Neural cell (in vitro differentiated cells): ENCODE measurements around the gene SLC30A7. TPM values are rescaled to one million over a fixed set of nuclear protein-coding genes. Genes with fewer than 3 reads are reported as not detected.

ENCODE experiments used
- H2AFZ ChIP-seq: fragments of 200-600, 300-800 bp; sonication (generic), shearing (Covaris generic); 2 replicates; pipeline ENCODE4 v1.6.0; 2014; ENCODE audit warnings: low read depth, mild to moderate bottlenecking, antibody characterized with exemption, low read length, moderate library complexity
- H3F3A ChIP-seq: fragments of 200-600 bp; shearing (Covaris generic); 2 replicates; pipeline ENCODE4 v1.6.1; 2016; ENCODE audit warnings: mild to moderate bottlenecking, moderate library complexity, mixed read lengths, antibody characterized with exemption, low read length; ENCODE audit not compliant: insufficient read depth, poor library complexity, severe bottlenecking
- H3K27ac ChIP-seq: fragments of 200-600, 300-800 bp; sonication (generic), shearing (Covaris generic); 2 replicates; pipeline ENCODE4 v1.5.1; 2014; ENCODE audit warnings: mild to moderate bottlenecking, low read length, moderate library complexity
- H3K27me3 ChIP-seq: fragments of 300-800, 200-600 bp; sonication (generic), shearing (Covaris generic); 2 replicates; pipeline ENCODE4 v1.6.0; 2014; ENCODE audit warnings: mild to moderate bottlenecking, low read depth, low read length, moderate library complexity; ENCODE audit not compliant: insufficient read depth
- H3K36me3 ChIP-seq: fragments of 300-800, 200-600 bp; sonication (generic), shearing (Covaris generic); 2 replicates; pipeline ENCODE4 v1.5.1; 2014; ENCODE audit warnings: mild to moderate bottlenecking, antibody characterized with exemption, low read length, moderate library complexity; ENCODE audit not compliant: insufficient read depth
- H3K4me2 ChIP-seq: fragments of 300-800, 200-600 bp; sonication (generic), shearing (Covaris generic); 2 replicates; pipeline ENCODE4 v1.6.0; 2014; ENCODE audit warnings: mild to moderate bottlenecking, low read length
- H3K4me3 ChIP-seq: fragments of 300-800, 200-600 bp; sonication (generic), shearing (Covaris generic); 2 replicates; pipeline ENCODE4 v1.5.1; 2014; ENCODE audit warnings: mild to moderate bottlenecking, low read length, moderate library complexity
- H3K79me2 ChIP-seq: fragments of 200-600 bp; shearing (Covaris generic); replicated peaks from 2 replicates; pipeline ENCODE4 v1.6.0; 2014; ENCODE audit warnings: mild to moderate bottlenecking, low read length, moderate library complexity; ENCODE audit not compliant: insufficient read depth
- H3K9ac ChIP-seq: fragments of 300-800, 200-600 bp; sonication (generic), shearing (Covaris generic); 2 replicates; pipeline ENCODE4 v1.6.1; 2016; ENCODE audit warnings: mild to moderate bottlenecking, low read length, mixed read lengths
- H3K9me2 ChIP-seq: fragments of 200-600 bp; shearing (Covaris generic); 2 replicates; pipeline ENCODE4 v1.6.1; 2016; ENCODE audit warnings: mild to moderate bottlenecking, low read length, mixed read lengths; ENCODE audit not compliant: insufficient read depth
- H3K9me3 ChIP-seq: fragments of 200-600, 300-800 bp; sonication (generic), shearing (Covaris generic); 2 replicates; pipeline ENCODE4 v1.6.1; 2016; ENCODE audit warnings: mild to moderate bottlenecking, mixed run types, low read length, moderate library complexity, mixed read lengths
- H4K20me1 ChIP-seq: fragments of 200-600 bp; shearing (Covaris generic); 2 replicates; pipeline ENCODE4 v1.6.1; 2016; ENCODE audit warnings: mild to moderate bottlenecking, mixed run types; ENCODE audit not compliant: insufficient read depth
- CTCF ChIP-seq: fragments of 450-650 bp; IDR thresholded peaks from 2 replicates; pipeline ENCODE4 v1.5.1; 2014; ENCODE audit warnings: antibody characterized with exemption, mild to moderate bottlenecking, moderate library complexity; ENCODE audit not compliant: poor library complexity, severe bottlenecking
- EP300 ChIP-seq: fragments of 450-650 bp; conservative IDR thresholded peaks from 2 replicates; pipeline ENCODE4 v1.6.1; 2014; ENCODE audit warnings: antibody characterized with exemption, mild to moderate bottlenecking, moderate library complexity; ENCODE audit not compliant: poor library complexity, severe bottlenecking
- EZH2 ChIP-seq: fragments of 200-600, 300-800 bp; shearing (Covaris generic), sonication (generic); IDR thresholded peaks from 2 replicates; pipeline ENCODE4 v1.6.1; 2014; ENCODE audit warnings: antibody characterized with exemption, low read length, borderline replicate concordance, mild to moderate bottlenecking; ENCODE audit not compliant: insufficient read depth, poor library complexity, severe bottlenecking
- MXI1 ChIP-seq: fragments of 450-650 bp; conservative IDR thresholded peaks from 2 replicates; pipeline ENCODE4 v1.6.1; 2014; ENCODE audit warnings: antibody characterized with exemption, mild to moderate bottlenecking; ENCODE audit not compliant: poor library complexity, severe bottlenecking
- POLR2AphosphoS5 ChIP-seq: IDR thresholded peaks from 2 replicates; pipeline ENCODE4 v1.6.1; 2012
- RAD21 ChIP-seq: fragments of 450-650 bp; conservative IDR thresholded peaks from 2 replicates; pipeline ENCODE4 v1.6.1; 2014; ENCODE audit warnings: antibody characterized with exemption, mild to moderate bottlenecking, moderate library complexity
- REST ChIP-seq: IDR thresholded peaks from 2 replicates; pipeline ENCODE4 v1.6.1; 2012; ENCODE audit warnings: borderline replicate concordance
- SMC3 ChIP-seq: fragments of 450-650 bp; conservative IDR thresholded peaks from 2 replicates; pipeline ENCODE4 v1.6.1; 2014; ENCODE audit warnings: antibody characterized with exemption, mild to moderate bottlenecking, moderate library complexity; ENCODE audit not compliant: poor library complexity
- TAF1 ChIP-seq: IDR thresholded peaks from 2 replicates; pipeline ENCODE4 v1.6.1; 2012; ENCODE audit warnings: low read depth
- polyA plus RNA-seq: library from polyadenylated mRNA; depleted of rRNA; stranded (reverse); fragments of >200 nt; gene quantifications from 2 replicates; pipeline ENCODE4 v1.2.3, GENCODE V29; 2014

Gene SLC30A7
- polyA plus RNA-seq, 1 donor from 2014 or later: 19.8 TPM

DNA sequence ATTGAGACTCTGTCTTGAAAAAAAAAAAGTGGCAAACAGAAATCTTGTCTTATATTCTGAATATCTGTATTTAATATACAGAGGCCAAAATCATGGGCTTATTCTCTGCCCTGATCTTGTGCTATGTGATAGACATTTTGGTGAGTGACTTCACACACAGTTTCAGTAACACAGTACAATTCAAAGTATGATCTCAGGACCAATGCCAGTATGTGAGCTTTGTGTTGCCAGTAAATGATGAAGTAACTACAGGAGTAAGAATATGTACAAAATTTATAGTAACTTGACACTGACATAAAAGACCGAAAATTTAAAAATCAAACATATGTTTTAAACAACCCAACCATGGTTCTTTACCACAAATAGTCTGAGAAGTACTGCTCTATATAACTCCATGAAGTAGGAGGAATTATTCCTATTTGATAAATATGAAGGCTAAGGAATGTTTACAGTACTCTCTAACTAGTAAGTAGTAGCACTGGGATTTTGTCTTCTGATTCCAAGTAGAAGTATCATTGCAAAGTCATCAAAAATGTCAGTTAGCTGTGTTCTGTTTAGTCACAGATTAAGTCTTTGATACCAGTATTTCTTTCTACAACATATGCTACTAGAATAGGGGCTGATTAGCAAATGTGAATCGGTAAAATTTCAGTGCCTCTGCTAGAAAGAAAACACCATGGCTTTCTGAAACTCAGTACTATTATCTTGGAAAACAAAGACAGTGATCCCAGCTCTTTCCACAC is 104.4 kb downstream of the SLC30A7 start:
- no peak overlapping the region for H3K4me2 ChIP-seq
- no peaks in the 10 kb centered on the region for H3K79me2 ChIP-seq
- H2AFZ ChIP-seq: no peak overlapping the region
- no peak overlapping the region for H3K27ac ChIP-seq
- H3K27me3 ChIP-seq: no peaks in the 10 kb centered on the region
- TF ChIP-seq TAF1 (no peak), SMC3 (no peak), EZH2 (no peak), REST (no peak), CTCF (no peak), POLR2AphosphoS5 (no peak), EP300 (no peak), MXI1 (no peak), RAD21 (no peak)
- H3F3A ChIP-seq: no peaks in the 10 kb centered on the region
- no peaks in the 10 kb centered on the region for H4K20me1 ChIP-seq
- no peak overlapping the region for H3K4me3 ChIP-seq
- H3K36me3 ChIP-seq: no peaks in the 10 kb centered on the region
- no peaks in the 10 kb centered on the region for H3K9me3 ChIP-seq
- no peaks in the 10 kb centered on the region for H3K9me2 ChIP-seq
- no peak overlapping the region for H3K9ac ChIP-seq

DNA sequence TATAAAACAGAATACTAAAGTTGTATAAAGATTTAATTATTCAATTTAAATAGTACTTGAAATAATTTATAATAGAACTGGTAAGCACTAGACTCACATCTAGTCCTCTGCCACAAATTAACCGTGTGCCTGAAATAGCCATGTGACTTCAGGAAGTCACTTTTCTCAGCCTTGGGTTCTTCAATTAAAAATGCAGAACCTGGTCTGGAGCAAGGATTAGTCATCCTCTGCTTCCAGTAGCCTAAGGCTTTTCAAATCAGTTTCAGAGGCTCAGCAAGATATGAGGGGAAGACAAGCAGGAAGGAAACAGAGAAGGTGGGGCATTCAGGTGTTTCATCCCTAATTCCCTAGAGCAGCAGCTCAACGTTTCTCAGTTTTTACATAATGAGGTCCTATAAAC is 106.7 kb downstream of the SLC30A7 start:
- Histone ChIP-seq H3K9me3 (no peaks in the 10 kb centered on the region), H3K9ac (no peak overlapping the region), H3K4me2 (no peak overlapping the region), H3K36me3 (no peaks in the 10 kb centered on the region), H3K27ac (no peak overlapping the region), H3K4me3 (no peak overlapping the region), H2AFZ (no peak overlapping the region), H3K79me2 (no peaks in the 10 kb centered on the region), H3K27me3 (no peaks in the 10 kb centered on the region), H4K20me1 (no peaks in the 10 kb centered on the region), H3K9me2 (no peaks in the 10 kb centered on the region), H3F3A (no peaks in the 10 kb centered on the region)
- no peak for TF ChIP-seq MXI1
- TF ChIP-seq REST: no peak
- no peak for TF ChIP-seq SMC3
- no peak for TF ChIP-seq TAF1
- no peak for TF ChIP-seq RAD21
- TF ChIP-seq CTCF: no peak
- no peak for TF ChIP-seq EP300
- no peak for TF ChIP-seq EZH2
- TF ChIP-seq POLR2AphosphoS5: no peak
